Epithelial cell of esophagus (primary cell): ENCODE data around the gene GAREM2.
A peak's percentile ranks its signal among the peaks of the same experiment; 100 is the strongest.

Experiments
- DNase-seq: peaks from one replicate; pipeline ENCODE4 v3.0.0; 2010; ENCODE audit warnings: low read depth
- H3K4me3 ChIP-seq: 2 replicates; pipeline ENCODE4 v1.5.1; 2011; ENCODE audit warnings: mild to moderate bottlenecking, low read length, control low read depth
- TF ChIP-seq, protein P1 (sequence below): IDR thresholded peaks from 2 replicates; pipeline ENCODE4 v1.5.1; 2011; ENCODE audit warnings: low read depth, mild to moderate bottlenecking, low read length, control low read depth, inconsistent platforms; ENCODE audit not compliant: insufficient read depth; ENCODE audit errors: missing control alignments

The GAREM2 gene

DNA sequence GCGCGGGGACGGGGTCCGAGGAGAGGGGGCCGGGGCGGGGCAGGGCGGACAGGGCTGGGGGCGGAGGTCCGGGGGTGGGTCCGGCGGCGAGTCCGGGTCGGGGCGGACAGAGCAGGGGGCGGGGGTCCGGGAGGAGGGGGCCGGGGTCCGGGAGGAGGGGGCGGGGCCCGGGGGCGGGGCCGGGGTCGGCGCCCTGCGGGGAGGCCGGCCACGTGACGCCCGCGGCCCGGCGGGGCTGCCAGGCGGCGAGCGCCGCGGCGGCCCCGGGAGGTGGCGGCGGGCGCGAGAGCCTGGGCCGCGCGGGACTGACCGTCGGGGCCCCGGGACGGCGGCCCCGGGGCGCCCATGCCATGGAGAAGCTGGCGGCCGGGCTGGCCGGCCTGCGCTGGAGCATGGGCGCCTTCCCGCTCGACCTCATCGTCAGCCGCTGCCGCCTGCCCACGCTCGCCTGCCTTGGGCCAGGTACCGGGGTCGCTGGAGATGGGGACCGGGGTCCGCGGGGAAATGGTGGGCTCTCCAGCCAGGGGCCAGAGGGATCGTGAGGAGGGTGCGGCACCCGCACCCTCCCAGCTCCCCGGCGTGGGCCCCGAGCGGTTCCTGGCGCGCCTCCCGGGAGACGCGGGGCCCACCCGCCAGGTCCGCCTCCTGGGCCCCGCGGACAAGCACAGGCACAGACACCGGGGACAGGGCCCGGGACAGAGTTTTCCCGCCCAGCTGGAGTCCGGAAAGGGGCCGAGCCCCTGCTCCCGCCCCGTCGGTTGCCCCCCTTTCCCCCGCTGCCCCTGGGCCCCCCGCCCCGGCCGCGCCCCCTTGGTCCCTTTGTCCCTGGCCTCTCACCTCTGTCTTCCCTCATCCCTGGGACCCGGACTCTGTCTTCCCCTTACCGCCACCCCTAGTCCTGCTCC lies at the start of gene GAREM2:
Gene GAREM2, plus strand, starts transcription at position 218 of the 905 bp plus-strand sequence. Its CDS starts 133 bp downstream, at position 351.
- DNase-seq: no peak
- H3K4me3 ChIP-seq: peak within 1 kb of the TSS; percentile 32
- TF ChIP-seq, protein P1, sequence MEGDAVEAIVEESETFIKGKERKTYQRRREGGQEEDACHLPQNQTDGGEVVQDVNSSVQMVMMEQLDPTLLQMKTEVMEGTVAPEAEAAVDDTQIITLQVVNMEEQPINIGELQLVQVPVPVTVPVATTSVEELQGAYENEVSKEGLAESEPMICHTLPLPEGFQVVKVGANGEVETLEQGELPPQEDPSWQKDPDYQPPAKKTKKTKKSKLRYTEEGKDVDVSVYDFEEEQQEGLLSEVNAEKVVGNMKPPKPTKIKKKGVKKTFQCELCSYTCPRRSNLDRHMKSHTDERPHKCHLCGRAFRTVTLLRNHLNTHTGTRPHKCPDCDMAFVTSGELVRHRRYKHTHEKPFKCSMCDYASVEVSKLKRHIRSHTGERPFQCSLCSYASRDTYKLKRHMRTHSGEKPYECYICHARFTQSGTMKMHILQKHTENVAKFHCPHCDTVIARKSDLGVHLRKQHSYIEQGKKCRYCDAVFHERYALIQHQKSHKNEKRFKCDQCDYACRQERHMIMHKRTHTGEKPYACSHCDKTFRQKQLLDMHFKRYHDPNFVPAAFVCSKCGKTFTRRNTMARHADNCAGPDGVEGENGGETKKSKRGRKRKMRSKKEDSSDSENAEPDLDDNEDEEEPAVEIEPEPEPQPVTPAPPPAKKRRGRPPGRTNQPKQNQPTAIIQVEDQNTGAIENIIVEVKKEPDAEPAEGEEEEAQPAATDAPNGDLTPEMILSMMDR: no peak

DNA sequence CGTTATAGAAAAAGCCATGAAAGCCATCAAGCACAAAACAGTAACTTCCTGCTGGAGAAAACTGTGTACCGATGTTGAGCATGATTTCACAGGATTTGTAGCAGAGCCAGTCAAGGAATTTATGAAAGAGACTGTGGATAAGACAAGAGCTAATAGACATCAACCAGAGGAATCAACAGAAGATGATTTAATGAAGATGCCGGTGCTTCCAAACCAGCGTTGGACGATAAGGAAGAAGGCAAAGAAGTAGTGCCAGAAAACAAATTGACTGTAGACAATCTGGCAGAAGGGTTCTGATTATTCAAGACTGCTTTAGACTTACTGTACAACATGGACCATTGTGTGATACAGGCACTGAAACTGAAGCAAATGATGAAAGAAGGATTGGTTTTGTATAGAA lies 49.5 kb upstream of the GAREM2 start:
- no peak for DNase-seq
- H3K4me3 ChIP-seq: no peak overlapping the region
- TF ChIP-seq, protein P1: no peak

DNA sequence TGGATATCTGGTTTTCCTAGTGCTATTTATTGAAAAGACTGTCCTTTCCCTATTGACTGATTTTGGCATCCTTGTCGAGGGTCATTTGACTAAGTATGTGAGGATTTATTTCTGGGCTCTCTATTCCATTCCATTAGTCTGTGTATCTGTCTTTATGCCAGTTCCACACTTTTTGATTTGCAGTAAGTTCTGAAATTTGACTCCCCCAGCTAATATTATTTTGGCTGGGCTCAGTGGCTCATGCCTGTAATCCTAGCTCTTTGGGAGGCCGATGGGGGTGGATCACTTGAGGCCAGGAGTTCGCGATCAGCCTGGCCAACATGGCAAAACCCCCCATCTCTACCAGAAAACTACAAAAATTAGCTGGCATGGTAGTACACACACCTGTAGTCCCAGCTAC lies 46.8 kb upstream of the GAREM2 start:
- TF ChIP-seq, protein P1: no peak
- no peak for DNase-seq
- no peak overlapping the region for H3K4me3 ChIP-seq

DNA sequence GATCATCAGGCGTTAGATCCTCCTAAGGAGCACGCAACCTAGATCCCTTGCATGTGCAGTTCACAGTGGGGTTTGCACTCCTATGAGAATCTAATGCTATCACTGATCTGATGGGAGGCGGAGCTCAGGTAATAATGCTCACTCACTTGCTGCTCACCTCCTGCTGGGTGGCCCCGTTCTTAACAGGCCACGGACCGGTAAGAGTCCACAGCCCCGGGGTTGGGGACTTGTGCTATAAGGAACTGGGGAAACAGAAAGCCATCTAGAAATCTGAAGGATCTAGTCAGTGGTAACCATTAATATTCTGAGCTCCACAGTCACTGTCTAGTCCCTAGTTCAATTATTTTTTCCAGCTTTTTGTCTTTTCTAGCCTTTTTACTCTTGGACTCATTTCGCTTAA lies 44.7 kb upstream of the GAREM2 start:
- H3K4me3 ChIP-seq: no peak overlapping the region
- DNase-seq: no peak
- TF ChIP-seq, protein P1: no peak

DNA sequence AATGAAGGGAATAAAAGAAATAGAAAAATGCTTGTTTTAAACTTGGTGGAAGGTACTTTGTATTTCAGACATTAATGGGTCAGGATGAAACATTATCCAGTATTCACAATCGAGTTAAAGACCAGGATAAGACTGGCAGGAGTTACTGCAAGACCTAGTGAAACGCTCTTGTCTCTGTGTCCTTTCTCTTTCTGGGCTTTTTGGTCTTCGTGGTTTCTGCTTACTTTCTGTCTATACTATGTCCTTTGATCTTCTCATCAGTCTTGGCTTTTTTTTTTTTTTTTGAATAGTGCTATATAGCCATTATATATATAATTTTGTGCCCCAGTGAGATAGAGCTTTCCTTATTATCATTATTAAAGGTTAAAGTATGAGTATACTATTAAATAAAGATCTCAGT lies 42.1 kb upstream of the GAREM2 start:
- DNase-seq: no peak
- TF ChIP-seq, protein P1: no peak
- no peak overlapping the region for H3K4me3 ChIP-seq

DNA sequence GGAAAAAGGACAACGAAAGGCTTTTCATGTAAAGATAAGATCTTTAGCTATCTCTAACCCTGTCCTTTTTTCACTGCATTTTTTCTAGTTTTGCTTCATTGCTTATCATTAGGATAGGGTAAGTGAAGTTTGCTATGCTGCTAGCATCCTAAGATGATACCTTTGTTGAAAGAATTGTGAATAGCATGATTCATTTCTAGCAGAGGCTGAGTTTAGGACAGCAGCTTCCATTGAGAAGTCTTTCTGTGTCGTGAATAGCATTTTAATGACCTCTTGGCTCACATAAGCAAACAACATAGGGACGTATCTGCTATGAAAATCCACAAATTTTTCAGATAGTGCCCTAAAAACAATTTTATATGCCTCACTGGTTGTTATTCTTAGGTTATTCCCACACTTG lies 36.4 kb upstream of the GAREM2 start:
- TF ChIP-seq, protein P1: no peak
- no peak for DNase-seq

More for the DNA sequence above, 36.4 kb upstream of the GAREM2 start:
- H3K4me3 ChIP-seq: no peak overlapping the region
